Measurements from ENCODE around the gene FIBCD1.

DNA sequence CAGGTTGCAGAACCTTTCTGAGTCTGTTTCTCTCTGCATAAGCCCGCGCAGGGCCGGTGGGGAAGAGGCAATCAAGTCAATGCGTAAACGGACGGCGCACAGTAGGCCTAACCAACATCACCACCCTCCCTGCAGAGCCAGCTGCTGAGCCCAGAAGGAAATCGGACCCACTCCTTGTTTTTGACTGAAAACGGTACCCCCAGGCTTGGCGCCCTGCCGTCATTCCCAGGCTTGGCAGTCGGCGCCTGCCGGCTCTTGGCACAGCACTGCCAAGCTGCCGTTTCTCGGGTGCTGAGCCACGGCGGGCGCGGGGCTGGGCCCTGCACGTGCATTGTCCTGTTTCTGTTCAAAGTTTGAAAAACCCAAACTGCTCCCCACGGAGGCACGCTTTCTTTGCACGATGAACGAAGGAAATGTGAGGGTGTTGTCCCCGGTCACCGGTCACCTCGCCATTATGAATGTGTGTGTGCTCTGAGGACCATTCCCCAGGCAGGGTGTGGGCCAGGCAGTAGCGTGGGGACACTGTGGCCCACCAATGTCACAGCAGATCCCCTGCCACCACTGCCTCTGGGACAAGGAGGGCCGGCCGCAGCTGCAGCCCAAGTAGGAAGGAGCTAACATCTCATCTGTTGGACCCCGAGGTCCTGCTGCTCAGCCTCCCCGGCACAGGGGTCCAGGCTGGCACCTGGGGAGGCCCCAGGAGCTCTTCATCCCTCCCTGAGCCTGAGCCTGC is 20.1 kb downstream of the FIBCD1 start:
- TF ChIP-seq, protein P1, sequence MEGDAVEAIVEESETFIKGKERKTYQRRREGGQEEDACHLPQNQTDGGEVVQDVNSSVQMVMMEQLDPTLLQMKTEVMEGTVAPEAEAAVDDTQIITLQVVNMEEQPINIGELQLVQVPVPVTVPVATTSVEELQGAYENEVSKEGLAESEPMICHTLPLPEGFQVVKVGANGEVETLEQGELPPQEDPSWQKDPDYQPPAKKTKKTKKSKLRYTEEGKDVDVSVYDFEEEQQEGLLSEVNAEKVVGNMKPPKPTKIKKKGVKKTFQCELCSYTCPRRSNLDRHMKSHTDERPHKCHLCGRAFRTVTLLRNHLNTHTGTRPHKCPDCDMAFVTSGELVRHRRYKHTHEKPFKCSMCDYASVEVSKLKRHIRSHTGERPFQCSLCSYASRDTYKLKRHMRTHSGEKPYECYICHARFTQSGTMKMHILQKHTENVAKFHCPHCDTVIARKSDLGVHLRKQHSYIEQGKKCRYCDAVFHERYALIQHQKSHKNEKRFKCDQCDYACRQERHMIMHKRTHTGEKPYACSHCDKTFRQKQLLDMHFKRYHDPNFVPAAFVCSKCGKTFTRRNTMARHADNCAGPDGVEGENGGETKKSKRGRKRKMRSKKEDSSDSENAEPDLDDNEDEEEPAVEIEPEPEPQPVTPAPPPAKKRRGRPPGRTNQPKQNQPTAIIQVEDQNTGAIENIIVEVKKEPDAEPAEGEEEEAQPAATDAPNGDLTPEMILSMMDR (IDR thresholded peaks at IDR 0.05): no peak
- no peak for TF ChIP-seq POLR2A (IDR thresholded peaks at IDR 0.05)
